Measurements from ENCODE around the gene SPTBN1.
"Not testable (repeated sequence)": the region's sequence is repeated elsewhere in the genome, so short reads cannot be mapped to it uniquely, and the experiment has no call there.

Gene SPTBN1

DNA sequence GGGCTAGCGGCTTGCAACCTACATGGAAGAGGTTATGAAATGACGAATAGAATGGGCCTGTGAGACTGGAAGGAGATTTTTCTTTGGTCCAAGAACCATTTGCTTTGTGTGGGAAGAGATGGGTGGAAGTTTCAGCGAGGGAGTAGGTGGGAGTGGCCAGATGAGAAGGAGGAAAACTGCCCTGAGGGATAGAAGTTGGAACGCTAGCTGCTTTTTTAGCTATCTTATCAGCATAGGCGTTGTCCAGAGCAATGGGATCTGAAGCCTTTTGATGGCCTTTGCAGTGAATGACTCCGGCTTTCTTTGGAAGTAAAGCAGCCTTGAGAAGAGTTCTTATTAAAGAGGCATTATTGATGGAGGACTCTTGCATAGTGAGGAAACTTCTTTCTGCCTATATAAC lies 52.4 kb downstream of the SPTBN1 start:
- Histone ChIP-seq H3K9ac (ENCODE audit: insufficient read length) (no peak overlapping the region), H3K4me3 (no peak overlapping the region), H3K36me3 (ENCODE audit: insufficient read depth, low read length) (no peaks in the 10 kb centered on the region), H3K9me3 (ENCODE audit: low read depth, low read length) (no peaks in the 10 kb centered on the region), H3K27ac (no peak overlapping the region)
- TF ChIP-seq FOXP2 (optimal IDR thresholded peaks at IDR 0.05; ENCODE audit: control extremely low read depth, extremely low read length, insufficient read depth) (no peak), EZH2 (IDR thresholded peaks at IDR 0.05) (no peak), POLR2AphosphoS5 (IDR thresholded peaks at IDR 0.05; ENCODE audit: borderline replicate concordance, low read depth, low read length) (no peak)
- no peak for DNase-seq (ENCODE audit: low read depth, low spot score)

DNA sequence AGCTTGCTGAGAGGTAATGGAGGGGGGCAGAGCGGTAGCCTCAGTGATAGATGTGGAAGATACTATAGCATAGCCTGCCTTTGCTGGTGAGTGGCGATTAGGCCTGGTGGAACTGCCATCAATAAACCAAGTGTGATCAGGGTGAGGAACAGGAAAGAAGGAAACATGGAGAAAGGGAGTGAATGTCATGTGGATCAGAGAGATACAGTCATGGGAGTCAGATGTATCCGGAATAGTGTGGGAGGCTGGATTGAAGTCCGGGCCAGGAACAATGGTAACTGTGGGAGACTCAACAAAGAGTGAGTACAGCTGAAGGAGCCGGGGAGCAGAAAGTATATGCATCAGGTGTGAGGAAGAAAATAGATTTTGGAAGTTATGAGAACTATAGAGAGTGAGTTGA lies 52.9 kb downstream of the SPTBN1 start:
- not testable (repeated sequence) for H3K9ac ChIP-seq (ENCODE audit: insufficient read length); H3K27ac ChIP-seq; H3K4me3 ChIP-seq; H3K36me3 ChIP-seq (ENCODE audit: insufficient read depth, low read length); H3K9me3 ChIP-seq (ENCODE audit: low read depth, low read length); DNase-seq (ENCODE audit: low read depth, low spot score)

DNA sequence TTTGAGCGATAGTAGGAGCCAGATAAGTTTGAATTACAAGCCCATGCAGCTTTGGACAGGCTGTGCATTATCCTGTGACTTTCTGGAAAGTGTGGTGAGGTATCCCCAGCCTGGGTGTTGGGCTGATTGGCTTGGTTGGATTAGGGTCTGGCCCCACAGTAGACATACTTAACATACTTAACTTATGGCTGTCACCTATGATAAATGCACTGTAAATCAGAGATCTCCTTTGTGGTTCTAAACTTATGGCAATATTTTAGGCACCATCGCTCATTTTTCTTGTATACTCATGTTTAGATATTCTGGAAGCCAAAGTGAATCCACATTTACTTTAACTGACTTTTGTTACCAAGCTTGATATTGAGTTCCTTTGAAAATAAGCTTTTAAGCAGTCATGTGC lies 54.8 kb downstream of the SPTBN1 start:
- no peaks in the 10 kb centered on the region for H3K9me3 ChIP-seq (ENCODE audit: low read depth, low read length)
- TF ChIP-seq FOXP2 (optimal IDR thresholded peaks at IDR 0.05; ENCODE audit: control extremely low read depth, extremely low read length, insufficient read depth) (no peak), EZH2 (IDR thresholded peaks at IDR 0.05) (no peak), POLR2AphosphoS5 (IDR thresholded peaks at IDR 0.05; ENCODE audit: borderline replicate concordance, low read depth, low read length) (no peak)

DNA sequence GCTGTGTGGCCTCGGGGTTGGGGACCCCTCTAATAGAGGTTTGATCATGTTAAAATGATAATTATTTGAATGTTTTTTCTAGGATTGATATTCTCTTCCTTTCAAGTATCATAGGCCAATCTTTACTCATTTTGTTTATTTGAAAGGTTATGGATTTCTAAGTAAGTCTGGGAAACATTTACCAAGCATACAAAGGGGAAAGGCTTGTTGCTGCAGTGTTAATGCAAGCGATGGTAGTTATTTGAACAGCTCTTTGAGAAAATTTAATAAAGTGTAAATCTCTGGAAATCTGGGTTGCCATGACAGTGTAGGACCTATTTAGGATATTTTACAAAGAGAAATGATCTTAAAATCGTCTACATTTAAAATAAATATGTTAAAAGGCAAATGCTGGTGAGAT lies 56.1 kb downstream of the SPTBN1 start:
- H3K27ac ChIP-seq: no peak overlapping the region
- no peak overlapping the region for H3K9ac ChIP-seq (ENCODE audit: insufficient read length)
- TF ChIP-seq FOXP2 (optimal IDR thresholded peaks at IDR 0.05; ENCODE audit: control extremely low read depth, extremely low read length, insufficient read depth): no peak
- no peak for TF ChIP-seq POLR2AphosphoS5 (IDR thresholded peaks at IDR 0.05; ENCODE audit: borderline replicate concordance, low read depth, low read length)
- no peak for TF ChIP-seq EZH2 (IDR thresholded peaks at IDR 0.05)
- H3K9me3 ChIP-seq (ENCODE audit: low read depth, low read length): no peaks in the 10 kb centered on the region
- DNase-seq (ENCODE audit: low read depth, low spot score): no peak
- H3K4me3 ChIP-seq: no peak overlapping the region
- no peaks in the 10 kb centered on the region for H3K36me3 ChIP-seq (ENCODE audit: insufficient read depth, low read length)

More for the DNA sequence above, 54.8 kb downstream of the SPTBN1 start:
- Histone ChIP-seq H3K36me3 (ENCODE audit: insufficient read depth, low read length) (no peaks in the 10 kb centered on the region), H3K9ac (ENCODE audit: insufficient read length) (no peak overlapping the region), H3K27ac (no peak overlapping the region), H3K4me3 (no peak overlapping the region)
- no peak for DNase-seq (ENCODE audit: low read depth, low spot score)

DNA sequence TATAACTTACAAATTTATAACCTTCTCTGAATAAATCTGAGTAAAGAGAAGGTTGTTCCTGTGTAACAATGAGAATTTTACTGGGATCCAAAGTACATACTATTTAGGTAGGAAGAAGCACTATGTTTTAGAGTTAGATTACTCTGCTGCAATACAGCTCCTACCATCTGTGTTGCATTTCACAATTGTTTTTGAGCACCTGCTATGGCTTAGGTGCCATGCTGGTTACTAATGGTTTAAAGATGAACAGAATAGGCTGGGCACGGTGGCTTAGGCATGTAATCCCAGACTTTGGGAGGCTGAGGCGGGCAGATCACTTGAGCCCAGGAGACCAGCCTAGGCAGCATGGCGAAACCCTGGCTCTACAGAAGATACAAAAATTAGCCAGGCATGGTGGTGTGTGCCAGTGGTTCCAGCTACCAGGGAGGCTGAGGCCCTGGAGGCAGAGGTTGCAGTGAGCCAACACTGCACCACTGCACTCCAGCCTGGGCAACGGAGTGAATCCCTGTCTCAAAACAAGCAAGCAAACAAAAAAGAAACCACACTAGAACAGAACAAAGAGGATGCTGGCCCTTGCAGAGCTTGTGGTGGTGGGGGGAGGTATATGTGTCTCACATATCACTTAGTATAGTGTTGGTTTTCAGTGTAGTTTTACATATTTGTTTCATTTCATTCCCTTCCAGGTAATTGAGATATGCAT lies 56.7 kb downstream of the SPTBN1 start:
- H3K36me3 ChIP-seq (ENCODE audit: insufficient read depth, low read length): no peaks in the 10 kb centered on the region
- H3K4me3 ChIP-seq: no peak overlapping the region
- H3K9me3 ChIP-seq (ENCODE audit: low read depth, low read length): no peaks in the 10 kb centered on the region
- TF ChIP-seq POLR2AphosphoS5 (IDR thresholded peaks at IDR 0.05; ENCODE audit: borderline replicate concordance, low read depth, low read length): no peak
- TF ChIP-seq EZH2 (IDR thresholded peaks at IDR 0.05): no peak
- no peak for TF ChIP-seq FOXP2 (optimal IDR thresholded peaks at IDR 0.05; ENCODE audit: control extremely low read depth, extremely low read length, insufficient read depth)
- no peak for DNase-seq (ENCODE audit: low read depth, low spot score)
- no peak overlapping the region for H3K9ac ChIP-seq (ENCODE audit: insufficient read length)
- no peak overlapping the region for H3K27ac ChIP-seq

DNA sequence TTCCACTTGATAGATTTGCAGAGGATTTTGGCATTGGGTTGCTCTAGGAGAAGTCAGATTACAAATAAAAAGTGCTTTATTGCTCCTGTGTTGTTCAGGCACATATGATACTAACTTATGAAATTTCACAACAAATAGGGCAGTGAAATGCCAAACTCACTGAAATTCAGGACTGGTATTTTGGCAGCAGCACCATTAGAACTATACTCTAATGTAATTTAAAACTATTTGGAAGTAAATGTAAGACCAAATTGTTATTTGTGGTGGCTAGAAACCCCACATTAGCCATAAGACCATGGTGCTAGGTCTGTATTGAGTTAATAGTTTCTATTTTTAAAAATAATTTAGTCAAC lies 57.2 kb downstream of the SPTBN1 start:
- H3K27ac ChIP-seq: no peak overlapping the region
- H3K9ac ChIP-seq (ENCODE audit: insufficient read length): no peak overlapping the region
- DNase-seq (ENCODE audit: low read depth, low spot score): no peak
- no peak overlapping the region for H3K4me3 ChIP-seq
- no peaks in the 10 kb centered on the region for H3K36me3 ChIP-seq (ENCODE audit: insufficient read depth, low read length)
- TF ChIP-seq EZH2 (IDR thresholded peaks at IDR 0.05) (no peak), POLR2AphosphoS5 (IDR thresholded peaks at IDR 0.05; ENCODE audit: borderline replicate concordance, low read depth, low read length) (no peak), FOXP2 (optimal IDR thresholded peaks at IDR 0.05; ENCODE audit: control extremely low read depth, extremely low read length, insufficient read depth) (no peak)
- no peaks in the 10 kb centered on the region for H3K9me3 ChIP-seq (ENCODE audit: low read depth, low read length)

DNA sequence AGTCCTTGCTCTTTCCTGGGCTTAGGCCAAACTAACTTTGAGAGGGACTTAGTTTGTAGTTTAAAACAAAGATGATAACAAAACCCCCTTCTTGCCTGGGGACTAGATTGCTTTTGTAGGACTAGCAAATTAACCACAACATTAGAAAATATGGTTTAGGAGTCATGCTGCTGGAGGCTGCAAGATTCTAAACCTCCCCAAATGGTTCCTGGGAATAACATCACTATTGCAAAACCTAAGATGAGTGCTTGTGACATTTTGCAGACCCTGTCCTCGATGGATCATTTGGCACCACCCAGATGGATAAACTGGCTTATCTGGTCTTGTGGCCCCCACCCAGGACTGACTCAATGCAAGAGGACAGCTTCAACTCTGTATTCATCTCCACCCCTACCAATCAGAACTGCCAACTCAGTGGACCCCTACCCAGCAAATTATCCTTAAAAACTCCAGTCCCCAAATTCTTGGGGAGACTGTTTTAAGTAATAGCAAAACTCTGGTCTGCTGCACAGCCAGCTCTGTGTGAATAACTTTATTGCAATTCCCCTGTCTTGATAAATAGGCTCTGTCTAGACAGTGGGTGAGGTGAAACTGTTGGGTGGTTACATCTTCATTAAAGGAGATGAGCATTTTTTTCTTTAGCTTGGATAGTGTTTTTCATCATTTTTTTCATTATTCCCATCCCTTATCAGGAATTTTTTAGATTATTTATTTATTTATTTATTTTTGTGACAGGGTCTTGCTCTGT lies 58.9 kb downstream of the SPTBN1 start:
- DNase-seq (ENCODE audit: low read depth, low spot score): no peak
- no peak overlapping the region for H3K9ac ChIP-seq (ENCODE audit: insufficient read length)
- no peak overlapping the region for H3K27ac ChIP-seq
- H3K36me3 ChIP-seq (ENCODE audit: insufficient read depth, low read length): no peaks in the 10 kb centered on the region
- H3K9me3 ChIP-seq (ENCODE audit: low read depth, low read length): no peaks in the 10 kb centered on the region
- TF ChIP-seq EZH2 (IDR thresholded peaks at IDR 0.05) (no peak), FOXP2 (optimal IDR thresholded peaks at IDR 0.05; ENCODE audit: control extremely low read depth, extremely low read length, insufficient read depth) (no peak), POLR2AphosphoS5 (IDR thresholded peaks at IDR 0.05; ENCODE audit: borderline replicate concordance, low read depth, low read length) (no peak)
- H3K4me3 ChIP-seq: no peak overlapping the region

DNA sequence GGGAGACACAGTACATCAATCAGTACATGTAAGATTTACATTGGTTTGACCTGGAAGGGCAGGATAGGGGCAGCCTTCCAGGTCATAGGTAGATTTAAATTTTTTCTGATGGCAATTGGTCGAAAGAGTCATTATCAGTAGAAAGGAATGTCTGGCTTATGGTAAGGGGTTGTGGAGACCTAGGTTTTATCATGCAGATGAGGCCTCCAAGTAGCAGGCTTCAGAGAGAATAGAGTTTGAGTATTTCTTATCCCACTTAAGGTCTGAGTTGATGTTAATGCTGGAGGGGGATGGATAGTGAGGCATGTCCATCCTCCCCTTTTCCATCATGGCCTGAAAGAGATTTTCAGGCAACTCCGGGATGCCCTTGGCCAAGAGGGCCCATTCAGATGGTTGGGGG lies 60.7 kb downstream of the SPTBN1 start:
- Histone ChIP-seq H3K4me3 (no peak overlapping the region), H3K36me3 (ENCODE audit: insufficient read depth, low read length) (no peaks in the 10 kb centered on the region), H3K9me3 (ENCODE audit: low read depth, low read length) (no peaks in the 10 kb centered on the region), H3K27ac (no peak overlapping the region), H3K9ac (ENCODE audit: insufficient read length) (no peak overlapping the region)
- TF ChIP-seq FOXP2 (optimal IDR thresholded peaks at IDR 0.05; ENCODE audit: control extremely low read depth, extremely low read length, insufficient read depth): no peak
- DNase-seq (ENCODE audit: low read depth, low spot score): no peak

DNA sequence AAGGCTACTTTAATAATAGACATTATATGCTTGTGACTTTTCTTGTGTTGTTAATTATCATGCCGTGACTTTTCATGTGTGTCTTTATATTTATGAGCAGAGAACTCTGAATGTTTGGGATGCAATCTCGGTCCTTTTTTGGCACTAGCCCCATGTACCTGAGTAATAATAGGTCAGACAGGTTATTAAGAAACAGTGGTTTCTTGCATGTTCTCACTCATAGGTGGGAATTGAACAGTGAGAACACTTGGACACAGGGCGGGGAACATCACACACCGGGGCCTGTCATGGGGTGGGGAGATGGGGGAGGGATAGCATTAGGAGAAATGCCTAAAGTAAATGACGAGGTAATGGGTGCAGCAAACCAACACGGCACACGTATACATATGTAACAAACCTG lies 61.9 kb downstream of the SPTBN1 start:
- not testable (repeated sequence) for H3K36me3 ChIP-seq (ENCODE audit: insufficient read depth, low read length); H3K4me3 ChIP-seq; H3K9ac ChIP-seq (ENCODE audit: insufficient read length); DNase-seq (ENCODE audit: low read depth, low spot score); H3K27ac ChIP-seq; H3K9me3 ChIP-seq (ENCODE audit: low read depth, low read length)
